HEK293 (cell line): ENCODE data around the gene VCL.

Source experiments
- SCRT1 ChIP-seq: fragments of 450-650 bp; formaldehyde crosslinking; IDR thresholded peaks from 2 replicates; pipeline ENCODE4 v1.5.1; 2016; ENCODE audit warnings: missing biosample characterization, missing genetic modification characterization, borderline replicate concordance
- ZBTB48 ChIP-seq: fragments of 450-650 bp; formaldehyde crosslinking; IDR thresholded peaks from 2 replicates; pipeline ENCODE4 v1.5.1; 2016; ENCODE audit warnings: missing biosample characterization, missing genetic modification characterization
- ZEB2 ChIP-seq: fragments of 450-650 bp; formaldehyde crosslinking; IDR thresholded peaks from 2 replicates; pipeline ENCODE4 v1.5.1; 2016; ENCODE audit warnings: missing biosample characterization, missing genetic modification characterization
- ZNF19 ChIP-seq: fragments of 450-650 bp; formaldehyde crosslinking; IDR thresholded peaks from 2 replicates; pipeline ENCODE4; 2016; ENCODE audit warnings: missing biosample characterization, missing genetic modification characterization, low read depth
- ZNF223 ChIP-seq: fragments of 450-650 bp; formaldehyde crosslinking; IDR thresholded peaks from 2 replicates; pipeline ENCODE4 v1.5.1; 2016; ENCODE audit warnings: missing biosample characterization, missing genetic modification characterization
- ZNF341 ChIP-seq: fragments of 450-650 bp; formaldehyde crosslinking; IDR thresholded peaks from 2 replicates; pipeline ENCODE4; 2016; ENCODE audit warnings: low read depth, missing biosample characterization, missing genetic modification characterization
- ZNF366 ChIP-seq: fragments of 450-650 bp; formaldehyde crosslinking; conservative IDR thresholded peaks from 2 replicates; pipeline ENCODE4 v1.5.1; 2016; ENCODE audit warnings: missing biosample characterization, missing genetic modification characterization
- ZNF404 ChIP-seq: fragments of 450-650 bp; formaldehyde crosslinking; IDR thresholded peaks from 2 replicates; pipeline ENCODE4 v1.5.1; 2017; ENCODE audit warnings: missing biosample characterization, missing genetic modification characterization
- ZNF416 ChIP-seq: fragments of 450-650 bp; formaldehyde crosslinking; IDR thresholded peaks from 2 replicates; pipeline ENCODE4 v1.5.1; 2016; ENCODE audit warnings: missing biosample characterization, missing genetic modification characterization
- ZNF48 ChIP-seq: fragments of 450-650 bp; formaldehyde crosslinking; IDR thresholded peaks from 2 replicates; pipeline ENCODE4 v1.5.1; 2016; ENCODE audit warnings: missing biosample characterization, missing genetic modification characterization
- ZNF560 ChIP-seq: fragments of 450-650 bp; formaldehyde crosslinking; IDR thresholded peaks from 2 replicates; pipeline ENCODE4 v1.5.1; 2017; ENCODE audit warnings: missing biosample characterization, missing genetic modification characterization, borderline replicate concordance
- ZNF600 ChIP-seq: fragments of 450-650 bp; formaldehyde crosslinking; IDR thresholded peaks from 2 replicates; pipeline ENCODE4 v1.5.1; 2016; ENCODE audit warnings: missing biosample characterization, missing genetic modification characterization
- ZNF785 ChIP-seq: fragments of 450-650 bp; formaldehyde crosslinking; IDR thresholded peaks from 2 replicates; pipeline ENCODE4 v1.5.1; 2016; ENCODE audit warnings: missing biosample characterization, missing genetic modification characterization
- ZXDB ChIP-seq: fragments of 450-650 bp; formaldehyde crosslinking; IDR thresholded peaks from 2 replicates; pipeline ENCODE4 v1.5.1; 2016; ENCODE audit warnings: missing biosample characterization, missing genetic modification characterization
- TF ChIP-seq, protein P1 (sequence below): fragments of 450-650 bp; formaldehyde crosslinking; conservative IDR thresholded peaks from 2 replicates; pipeline ENCODE4 v1.5.1; 2016; ENCODE audit warnings: low read depth, missing biosample characterization, missing genetic modification characterization
- TF ChIP-seq, protein P2 (sequence below): fragments of 450-650 bp; formaldehyde crosslinking; IDR thresholded peaks from 2 replicates; pipeline ENCODE4 v1.5.1; 2017; ENCODE audit warnings: missing biosample characterization, missing genetic modification characterization
- TF ChIP-seq, protein P3 (sequence below): fragments of 450-650 bp; formaldehyde crosslinking; IDR thresholded peaks from 2 replicates; pipeline ENCODE4; 2016; ENCODE audit warnings: missing biosample characterization, missing genetic modification characterization
- TF ChIP-seq, protein P4 (sequence below): fragments of 450-650 bp; IDR thresholded peaks from 2 replicates; pipeline ENCODE4 v1.5.1; 2018; ENCODE audit warnings: missing biosample characterization, mild to moderate bottlenecking, missing genetic modification characterization
- TF ChIP-seq, protein P5 (sequence below): fragments of 450-650 bp; formaldehyde crosslinking; IDR thresholded peaks from 2 replicates; pipeline ENCODE4 v1.5.1; 2017; ENCODE audit warnings: missing biosample characterization, missing genetic modification characterization

The VCL gene

DNA sequence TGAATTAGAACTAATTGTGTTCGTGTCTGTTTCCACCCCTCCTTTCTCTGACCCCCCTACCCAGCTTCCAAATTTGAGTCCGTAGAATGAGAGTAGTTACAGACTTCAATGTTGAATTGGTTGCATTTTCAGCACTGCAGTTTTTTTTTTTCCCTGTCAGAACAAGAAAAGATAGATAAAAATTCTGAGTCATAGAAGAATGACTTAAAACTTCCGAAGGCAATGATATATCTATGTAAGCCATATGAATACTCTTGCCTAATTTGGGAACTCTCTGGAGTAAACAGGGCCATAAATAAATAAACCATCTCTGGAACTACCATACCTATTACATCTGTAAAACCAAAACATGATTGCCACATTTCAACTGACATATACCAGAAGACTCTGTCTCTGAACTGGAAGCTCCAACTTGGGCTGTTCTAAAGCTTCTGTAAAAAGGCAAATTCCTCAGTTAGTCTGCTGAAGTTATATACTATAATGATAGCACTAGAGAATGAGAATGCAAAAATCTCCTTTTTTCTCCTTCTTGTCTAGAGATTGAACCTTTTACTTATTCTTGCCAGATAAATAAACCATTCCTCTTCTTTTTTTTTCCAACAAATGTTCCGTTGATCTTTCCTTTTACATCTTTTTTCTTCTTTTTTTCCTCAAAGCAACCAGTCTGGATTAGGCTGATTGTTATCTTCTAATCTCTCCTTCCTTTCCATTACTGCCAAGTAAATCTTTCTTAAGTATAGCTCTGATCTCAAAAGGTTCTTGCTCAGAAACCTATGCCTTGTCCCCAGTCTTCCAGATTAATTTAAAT lies 23.5 kb downstream of the VCL start (continued):
- TF ChIP-seq, protein P1, sequence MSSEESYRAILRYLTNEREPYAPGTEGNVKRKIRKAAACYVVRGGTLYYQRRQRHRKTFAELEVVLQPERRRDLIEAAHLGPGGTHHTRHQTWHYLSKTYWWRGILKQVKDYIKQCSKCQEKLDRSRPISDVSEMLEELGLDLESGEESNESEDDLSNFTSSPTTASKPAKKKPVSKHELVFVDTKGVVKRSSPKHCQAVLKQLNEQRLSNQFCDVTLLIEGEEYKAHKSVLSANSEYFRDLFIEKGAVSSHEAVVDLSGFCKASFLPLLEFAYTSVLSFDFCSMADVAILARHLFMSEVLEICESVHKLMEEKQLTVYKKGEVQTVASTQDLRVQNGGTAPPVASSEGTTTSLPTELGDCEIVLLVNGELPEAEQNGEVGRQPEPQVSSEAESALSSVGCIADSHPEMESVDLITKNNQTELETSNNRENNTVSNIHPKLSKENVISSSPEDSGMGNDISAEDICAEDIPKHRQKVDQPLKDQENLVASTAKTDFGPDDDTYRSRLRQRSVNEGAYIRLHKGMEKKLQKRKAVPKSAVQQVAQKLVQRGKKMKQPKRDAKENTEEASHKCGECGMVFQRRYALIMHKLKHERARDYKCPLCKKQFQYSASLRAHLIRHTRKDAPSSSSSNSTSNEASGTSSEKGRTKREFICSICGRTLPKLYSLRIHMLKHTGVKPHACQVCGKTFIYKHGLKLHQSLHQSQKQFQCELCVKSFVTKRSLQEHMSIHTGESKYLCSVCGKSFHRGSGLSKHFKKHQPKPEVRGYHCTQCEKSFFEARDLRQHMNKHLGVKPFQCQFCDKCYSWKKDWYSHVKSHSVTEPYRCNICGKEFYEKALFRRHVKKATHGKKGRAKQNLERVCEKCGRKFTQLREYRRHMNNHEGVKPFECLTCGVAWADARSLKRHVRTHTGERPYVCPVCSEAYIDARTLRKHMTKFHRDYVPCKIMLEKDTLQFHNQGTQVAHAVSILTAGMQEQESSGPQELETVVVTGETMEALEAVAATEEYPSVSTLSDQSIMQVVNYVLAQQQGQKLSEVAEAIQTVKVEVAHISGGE (tag by site-specific recombination) = no peak
- TF ChIP-seq ZXDB (tag by site-specific recombination) = no peak
- no peak for TF ChIP-seq ZNF341
- no peak for TF ChIP-seq ZNF560
- no peak for TF ChIP-seq ZNF48 (tag by site-specific recombination)
- no peak for TF ChIP-seq ZNF416 (tag by site-specific recombination)
- TF ChIP-seq, protein P2, sequence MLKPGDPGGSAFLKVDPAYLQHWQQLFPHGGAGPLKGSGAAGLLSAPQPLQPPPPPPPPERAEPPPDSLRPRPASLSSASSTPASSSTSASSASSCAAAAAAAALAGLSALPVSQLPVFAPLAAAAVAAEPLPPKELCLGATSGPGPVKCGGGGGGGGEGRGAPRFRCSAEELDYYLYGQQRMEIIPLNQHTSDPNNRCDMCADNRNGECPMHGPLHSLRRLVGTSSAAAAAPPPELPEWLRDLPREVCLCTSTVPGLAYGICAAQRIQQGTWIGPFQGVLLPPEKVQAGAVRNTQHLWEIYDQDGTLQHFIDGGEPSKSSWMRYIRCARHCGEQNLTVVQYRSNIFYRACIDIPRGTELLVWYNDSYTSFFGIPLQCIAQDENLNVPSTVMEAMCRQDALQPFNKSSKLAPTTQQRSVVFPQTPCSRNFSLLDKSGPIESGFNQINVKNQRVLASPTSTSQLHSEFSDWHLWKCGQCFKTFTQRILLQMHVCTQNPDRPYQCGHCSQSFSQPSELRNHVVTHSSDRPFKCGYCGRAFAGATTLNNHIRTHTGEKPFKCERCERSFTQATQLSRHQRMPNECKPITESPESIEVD = peak; percentile 79
- no peak for TF ChIP-seq ZNF404
- TF ChIP-seq ZNF600 (tag by site-specific recombination) = no peak
- TF ChIP-seq, protein P3, sequence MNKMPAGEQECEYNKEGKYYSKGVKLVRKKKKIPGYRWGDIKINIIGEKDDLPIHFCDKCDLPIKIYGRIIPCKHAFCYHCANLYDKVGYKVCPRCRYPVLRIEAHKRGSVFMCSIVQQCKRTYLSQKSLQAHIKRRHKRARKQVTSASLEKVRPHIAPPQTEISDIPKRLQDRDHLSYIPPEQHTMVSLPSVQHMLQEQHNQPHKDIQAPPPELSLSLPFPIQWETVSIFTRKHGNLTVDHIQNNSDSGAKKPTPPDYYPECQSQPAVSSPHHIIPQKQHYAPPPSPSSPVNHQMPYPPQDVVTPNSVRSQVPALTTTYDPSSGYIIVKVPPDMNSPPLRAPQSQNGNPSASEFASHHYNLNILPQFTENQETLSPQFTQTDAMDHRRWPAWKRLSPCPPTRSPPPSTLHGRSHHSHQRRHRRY = no peak
- no peak for TF ChIP-seq ZBTB48 (tag by site-specific recombination)
- no peak for TF ChIP-seq ZNF19 (tag by site-specific recombination)
- TF ChIP-seq ZNF223 (tag by site-specific recombination) = no peak
- TF ChIP-seq, protein P4, sequence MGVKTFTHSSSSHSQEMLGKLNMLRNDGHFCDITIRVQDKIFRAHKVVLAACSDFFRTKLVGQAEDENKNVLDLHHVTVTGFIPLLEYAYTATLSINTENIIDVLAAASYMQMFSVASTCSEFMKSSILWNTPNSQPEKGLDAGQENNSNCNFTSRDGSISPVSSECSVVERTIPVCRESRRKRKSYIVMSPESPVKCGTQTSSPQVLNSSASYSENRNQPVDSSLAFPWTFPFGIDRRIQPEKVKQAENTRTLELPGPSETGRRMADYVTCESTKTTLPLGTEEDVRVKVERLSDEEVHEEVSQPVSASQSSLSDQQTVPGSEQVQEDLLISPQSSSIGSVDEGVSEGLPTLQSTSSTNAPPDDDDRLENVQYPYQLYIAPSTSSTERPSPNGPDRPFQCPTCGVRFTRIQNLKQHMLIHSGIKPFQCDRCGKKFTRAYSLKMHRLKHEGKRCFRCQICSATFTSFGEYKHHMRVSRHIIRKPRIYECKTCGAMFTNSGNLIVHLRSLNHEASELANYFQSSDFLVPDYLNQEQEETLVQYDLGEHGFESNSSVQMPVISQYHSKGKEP (tag by site-specific recombination) = peak; percentile 63
- TF ChIP-seq ZEB2 (tag by site-specific recombination) = peak; percentile 84
- no peak for TF ChIP-seq SCRT1
- TF ChIP-seq, protein P5, sequence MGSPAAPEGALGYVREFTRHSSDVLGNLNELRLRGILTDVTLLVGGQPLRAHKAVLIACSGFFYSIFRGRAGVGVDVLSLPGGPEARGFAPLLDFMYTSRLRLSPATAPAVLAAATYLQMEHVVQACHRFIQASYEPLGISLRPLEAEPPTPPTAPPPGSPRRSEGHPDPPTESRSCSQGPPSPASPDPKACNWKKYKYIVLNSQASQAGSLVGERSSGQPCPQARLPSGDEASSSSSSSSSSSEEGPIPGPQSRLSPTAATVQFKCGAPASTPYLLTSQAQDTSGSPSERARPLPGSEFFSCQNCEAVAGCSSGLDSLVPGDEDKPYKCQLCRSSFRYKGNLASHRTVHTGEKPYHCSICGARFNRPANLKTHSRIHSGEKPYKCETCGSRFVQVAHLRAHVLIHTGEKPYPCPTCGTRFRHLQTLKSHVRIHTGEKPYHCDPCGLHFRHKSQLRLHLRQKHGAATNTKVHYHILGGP (tag by site-specific recombination) = no peak
- no peak for TF ChIP-seq ZNF785 (tag by site-specific recombination)
- TF ChIP-seq ZNF366 (tag by site-specific recombination) = peak; percentile 35; the same call in 1 of the 2 replicates
